ENCODE data around the gene B9D1.
"Not testable (repeated sequence)": the region's sequence is repeated elsewhere in the genome, so short reads cannot be mapped to it uniquely, and the experiment has no call there.

B9D1 gene

GRCh38 chr17:19357761-19358160 is 4.8 kb downstream of the B9D1 start:
- Histone ChIP-seq H3K4me1 (ENCODE audit: insufficient read depth, low read length) (peaks cover 11% of the 10 kb centered on the region), H3K36me3 (ENCODE audit: insufficient read depth, low read length) (no peaks in the 10 kb centered on the region)

GRCh38 chr17:19357351-19357750 is 5.2 kb downstream of the B9D1 start:
- no peak for TF ChIP-seq CTCF (IDR thresholded peaks at IDR 0.05; ENCODE audit: borderline replicate concordance, extremely low read depth, low read length, poor library complexity, severe bottlenecking)
- no peak overlapping the region for H3K9ac ChIP-seq (ENCODE audit: low read depth, low read length)

More at GRCh38 chr17:19357761-19358160, 4.8 kb downstream of the B9D1 start:
- Histone ChIP-seq H3K4me3 (ENCODE audit: low read depth in 1 of 2, low read length in 2 of 2) (no peak overlapping the region), H4K20me1 (ENCODE audit: insufficient read depth, low read length) (peaks cover 9% of the 10 kb centered on the region; the same call in 1 of the 2 replicates), H3K4me2 (ENCODE audit: insufficient read depth, low read length) (no peak overlapping the region), H3K27me3 (ENCODE audit: insufficient read depth, low read length, poor library complexity) (peaks cover 2% of the 10 kb centered on the region), H2AFZ (ENCODE audit: low read depth, low read length) (no peak overlapping the region), H3K79me2 (ENCODE audit: insufficient read depth, low read length) (no peaks in the 10 kb centered on the region), H3K9me3 (ENCODE audit: insufficient read depth, low read length, severe bottlenecking) (no peaks in the 10 kb centered on the region), H3K27ac (ENCODE audit: low read length) (no peak overlapping the region), H3K9ac (ENCODE audit: low read depth, low read length) (no peak overlapping the region)
- no peak for ATAC-seq (ENCODE audit: insufficient read depth, low read depth)
- DNase-seq: no peak
- no peak for TF ChIP-seq CTCF (IDR thresholded peaks at IDR 0.05; ENCODE audit: borderline replicate concordance, extremely low read depth, low read length, poor library complexity, severe bottlenecking)
- TF ChIP-seq EZH2 (IDR thresholded peaks at IDR 0.05; ENCODE audit: borderline replicate concordance, low read depth, low read length, severe bottlenecking): no peak

GRCh38 chr17:19354748-19355147 is 7.8 kb downstream of the B9D1 start:
- TF ChIP-seq EZH2 (IDR thresholded peaks at IDR 0.05; ENCODE audit: borderline replicate concordance, low read depth, low read length, severe bottlenecking) (no peak), CTCF (IDR thresholded peaks at IDR 0.05; ENCODE audit: borderline replicate concordance, extremely low read depth, low read length, poor library complexity, severe bottlenecking) (no peak)
- no peak for ATAC-seq (ENCODE audit: insufficient read depth, low read depth)

More at GRCh38 chr17:19357351-19357750, 5.2 kb downstream of the B9D1 start:
- Histone ChIP-seq H3K27me3 (ENCODE audit: insufficient read depth, low read length, poor library complexity) (peaks cover 2% of the 10 kb centered on the region), H3K4me2 (ENCODE audit: insufficient read depth, low read length) (no peak overlapping the region), H3K4me1 (ENCODE audit: insufficient read depth, low read length) (peaks cover 6% of the 10 kb centered on the region), H3K27ac (ENCODE audit: low read length) (no peak overlapping the region), H3K36me3 (ENCODE audit: insufficient read depth, low read length) (no peaks in the 10 kb centered on the region), H3K4me3 (ENCODE audit: low read depth in 1 of 2, low read length in 2 of 2) (no peak overlapping the region), H3K9me3 (ENCODE audit: insufficient read depth, low read length, severe bottlenecking) (no peaks in the 10 kb centered on the region), H2AFZ (ENCODE audit: low read depth, low read length) (no peak overlapping the region), H3K79me2 (ENCODE audit: insufficient read depth, low read length) (no peaks in the 10 kb centered on the region), H4K20me1 (ENCODE audit: insufficient read depth, low read length) (peaks cover 9% of the 10 kb centered on the region; the same call in 1 of the 2 replicates)
- DNase-seq (no peak), ATAC-seq (ENCODE audit: insufficient read depth, low read depth) (no peak)

GRCh38 chr17:19353401-19353800 is 9.1 kb downstream of the B9D1 start:
- not testable (repeated sequence) for ATAC-seq (ENCODE audit: insufficient read depth, low read depth); DNase-seq; H3K27me3 ChIP-seq (ENCODE audit: insufficient read depth, low read length, poor library complexity); H2AFZ ChIP-seq (ENCODE audit: low read depth, low read length); H3K36me3 ChIP-seq (ENCODE audit: insufficient read depth, low read length); H4K20me1 ChIP-seq (ENCODE audit: insufficient read depth, low read length); H3K4me2 ChIP-seq (ENCODE audit: insufficient read depth, low read length); H3K27ac ChIP-seq (ENCODE audit: low read length); H3K4me1 ChIP-seq (ENCODE audit: insufficient read depth, low read length); H3K79me2 ChIP-seq (ENCODE audit: insufficient read depth, low read length); H3K4me3 ChIP-seq (ENCODE audit: low read depth in 1 of 2, low read length in 2 of 2); H3K9me3 ChIP-seq (ENCODE audit: insufficient read depth, low read length, severe bottlenecking); H3K9ac ChIP-seq (ENCODE audit: low read depth, low read length)

More at GRCh38 chr17:19354748-19355147, 7.8 kb downstream of the B9D1 start:
- Histone ChIP-seq H3K4me2 (ENCODE audit: insufficient read depth, low read length) (no peak overlapping the region), H3K27me3 (ENCODE audit: insufficient read depth, low read length, poor library complexity) (peaks cover 2% of the 10 kb centered on the region), H3K36me3 (ENCODE audit: insufficient read depth, low read length) (no peaks in the 10 kb centered on the region), H3K4me3 (ENCODE audit: low read depth in 1 of 2, low read length in 2 of 2) (no peak overlapping the region), H4K20me1 (ENCODE audit: insufficient read depth, low read length) (peaks cover 5% of the 10 kb centered on the region; the same call in 1 of the 2 replicates), H3K9me3 (ENCODE audit: insufficient read depth, low read length, severe bottlenecking) (no peaks in the 10 kb centered on the region), H3K79me2 (ENCODE audit: insufficient read depth, low read length) (no peaks in the 10 kb centered on the region), H3K27ac (ENCODE audit: low read length) (no peak overlapping the region), H3K9ac (ENCODE audit: low read depth, low read length) (no peak overlapping the region), H3K4me1 (ENCODE audit: insufficient read depth, low read length) (no peaks in the 10 kb centered on the region), H2AFZ (ENCODE audit: low read depth, low read length) (no peak overlapping the region)
- DNase-seq: no peak
